K562 (cell line): ENCODE data around the gene CSNK1A1. TPM values are rescaled to one million over a fixed set of nuclear protein-coding genes. Genes with fewer than 3 reads are reported as not detected.

Experiments
- ATAC-seq: fragments of 200-7000 bp; cut with Tn5 transposase; 3 replicates; pipeline ENCODE4 v1.9.1; 2020; ENCODE audit warnings: moderate library complexity
- BruUV-seq: library from RNA; stranded (reverse); fragments of 400-500 nt; replicated peaks from 2 replicates; lab custom pipeline; 2021; lab: Mats Ljungman, UMichigan
- CTCF ChIA-PET: fragments of 300-600 bp; formaldehyde crosslinking; extraction: SDS; loops from one replicate; lab custom pipeline; 2021; ENCODE audit warnings: low intra/inter-chr PET ratio; lab: Yijun Ruan, JAX
- POLR2A ChIA-PET: fragments of 300-600, 350-650 bp; sonication (Branson Sonifier 250); formaldehyde crosslinking; extraction: SDS; loops from one replicate; lab custom pipeline; 2021; ENCODE audit warnings: antibody characterized with exemption, inconsistent platforms; lab: Yijun Ruan, JAX
- DNase-seq, 4 experiments: peaks; one replicate each; pipeline versions ENCODE4 v3.0.0 to v3.0.0-alpha.2; 2011 to 2018; ENCODE audit warnings: low spot score in 3 of 4, mixed read lengths in 3 of 4; ENCODE audit errors: extremely low read depth in 1 of 4
- FAIRE-seq: peaks from 2 replicates; lab custom pipeline; 2011; peaks lifted over from hg19 to GRCh38; lab: Jason Lieb, UNC
- H2AFZ ChIP-seq: 2 replicates; pipeline ENCODE4 v1.6.0; 2011; ENCODE audit warnings: low read depth, low read length, control low read depth, inconsistent platforms
- H3K27ac ChIP-seq: fragments of 200-600 bp; 3 replicates; pipeline ENCODE4 v1.8.0; 2011; ENCODE audit warnings: low read depth, mild to moderate bottlenecking, control low read depth, inconsistent platforms, low read length, moderate library complexity, mixed read lengths; ENCODE audit errors: extremely low read depth
- H3K27me3 ChIP-seq, 2 experiments: fragments of 300-600 bp in 1 of 2; 2 replicates in 1 of 2; 3 replicates in 1 of 2; pipeline versions ENCODE4 v1.6.0 to v1.8.0; 2011; ENCODE audit warnings: inconsistent platforms in 2 of 2, low read length in 2 of 2, mild to moderate bottlenecking in 1 of 2, mixed read lengths in 1 of 2, moderate library complexity in 1 of 2; ENCODE audit not compliant: control insufficient read depth in 2 of 2, insufficient read depth in 2 of 2
- H3K36me3 ChIP-seq: fragments of 300-600 bp; 3 replicates; pipeline ENCODE4 v1.8.0; 2011; ENCODE audit warnings: mild to moderate bottlenecking, low read length, inconsistent platforms; ENCODE audit not compliant: control insufficient read depth, insufficient read depth
- H3K4me1 ChIP-seq, 2 experiments: fragments of 200-600 bp in 1 of 2; replicated peaks in 1 of 2; 2 replicates in 1 of 2; 3 replicates in 1 of 2; pipeline versions ENCODE4 v1.5.1 to v1.8.0; 2011; ENCODE audit warnings: inconsistent platforms in 2 of 2, low read length in 2 of 2, mild to moderate bottlenecking in 1 of 2, mixed read lengths in 1 of 2, moderate library complexity in 1 of 2; ENCODE audit not compliant: control insufficient read depth in 2 of 2, insufficient read depth in 2 of 2
- H3K4me2 ChIP-seq: 2 replicates; pipeline ENCODE4 v1.6.1; 2011; ENCODE audit warnings: low read length, control low read depth, inconsistent platforms, mixed read lengths; ENCODE audit not compliant: insufficient read depth
- H3K4me3 ChIP-seq: fragments of 200-600 bp; sonication (generic), shearing (Covaris generic); 2 replicates; pipeline ENCODE4 v1.5.1; 2016; ENCODE audit warnings: control low read depth, inconsistent platforms
- H3K79me2 ChIP-seq: fragments of 200-600 bp; 3 replicates; pipeline ENCODE4 v1.8.0; 2011; ENCODE audit warnings: low read length, inconsistent platforms; ENCODE audit not compliant: control insufficient read depth, insufficient read depth
- H3K9ac ChIP-seq, 2 experiments: 2 replicates each; pipeline versions ENCODE4 v1.6.0 to v1.6.1; 2011; ENCODE audit warnings: low read depth in 2 of 2, low read length in 2 of 2, control low read depth in 1 of 2, inconsistent platforms in 1 of 2, mild to moderate bottlenecking in 1 of 2, mixed read lengths in 1 of 2; ENCODE audit not compliant: insufficient read depth in 1 of 2
- H3K9me1 ChIP-seq: one replicate; pipeline ENCODE4 v1.6.0; 2011; ENCODE audit warnings: inconsistent platforms, mild to moderate bottlenecking, low read length, moderate library complexity; ENCODE audit not compliant: control insufficient read depth, insufficient read depth
- H3K9me3 ChIP-seq: replicated peaks from 2 replicates; pipeline ENCODE4 v1.5.1; 2011; ENCODE audit warnings: low read depth, low read length, inconsistent platforms; ENCODE audit not compliant: control insufficient read depth, insufficient read depth
- H4K20me1 ChIP-seq: replicated peaks from 2 replicates; pipeline ENCODE4 v1.6.1; 2011; ENCODE audit warnings: low read length, inconsistent platforms, mixed read lengths; ENCODE audit not compliant: control insufficient read depth, insufficient read depth
- E2F4 ChIP-seq: sonication (generic); formaldehyde crosslinking; IDR thresholded peaks from 2 replicates; pipeline ENCODE4 v1.8.0; 2022; ENCODE audit warnings: mild to moderate bottlenecking, low read depth, missing genetic modification reagents
- ELF1 ChIP-seq: fragments of 200-800 bp; sonication (Bioruptor generic); IDR thresholded peaks from 2 replicates; pipeline ENCODE4 v1.6.1; 2016; ENCODE audit warnings: missing genetic modification characterization, missing compliant biosample characterization
- GTF2E2 ChIP-seq: fragments of 200-800 bp; sonication (Bioruptor generic); IDR thresholded peaks from 2 replicates; pipeline ENCODE4 v1.6.1; 2016; ENCODE audit warnings: missing genetic modification characterization, missing compliant biosample characterization
- MCM7 ChIP-seq, 2 experiments: fragments of 450-650 bp; IDR thresholded peaks; 2 replicates each; pipeline ENCODE4 v1.6.1; 2016 to 2018
- MTA3 ChIP-seq: fragments of 450-650 bp; formaldehyde crosslinking; IDR thresholded peaks from 2 replicates; pipeline ENCODE4 v1.6.1; 2017; ENCODE audit warnings: mild to moderate bottlenecking, borderline replicate concordance
- NR2C2 ChIP-seq, 2 experiments: fragments of 200-800 bp in 1 of 2; sonication (Bioruptor generic) in 1 of 2; sonication (generic) in 1 of 2; formaldehyde crosslinking in 1 of 2; IDR thresholded peaks; 2 replicates each; pipeline versions ENCODE4 v1.6.1 to v1.8.0; 2016 to 2022; ENCODE audit warnings: mild to moderate bottlenecking in 1 of 2, missing compliant biosample characterization in 1 of 2, missing genetic modification characterization in 1 of 2, missing genetic modification reagents in 1 of 2
- SETDB1 ChIP-seq: IDR thresholded peaks from one replicate; pipeline ENCODE4 v1.6.1; 2012; ENCODE audit warnings: low read length, control low read depth, inconsistent platforms
- SRF ChIP-seq, 2 experiments: fragments of 250-450, 450-650 bp in 1 of 2; sonication (Bioruptor Pico) in 1 of 2; sonication (generic) in 1 of 2; formaldehyde crosslinking; IDR thresholded peaks; 2 replicates each; pipeline versions ENCODE4 v1.5.0 to v1.5.1; 2020 to 2022; ENCODE audit warnings: mild to moderate bottlenecking in 1 of 2, missing genetic modification reagents in 1 of 2
- THRAP3 ChIP-seq: fragments of 450-650 bp; IDR thresholded peaks from 2 replicates; pipeline ENCODE4 v1.6.1; 2016; ENCODE audit warnings: mild to moderate bottlenecking, inconsistent platforms, borderline replicate concordance
- ZNF740 ChIP-seq, 3 experiments: fragments of 200-800 bp in 1 of 3; sonication (Bioruptor generic) in 1 of 3; sonication (generic) in 1 of 3; formaldehyde crosslinking in 1 of 3; IDR thresholded peaks; 2 replicates each; pipeline versions ENCODE4 v1.6.1 to v1.8.0; 2016 to 2022; ENCODE audit warnings: mild to moderate bottlenecking in 2 of 3, missing compliant biosample characterization in 2 of 3, missing genetic modification characterization in 2 of 3, missing genetic modification reagents in 1 of 3
- ZNF780A ChIP-seq: fragments of 250-450 bp; sonication (Bioruptor Pico); IDR thresholded peaks from 2 replicates; pipeline ENCODE4 v1.5.0; 2021; ENCODE audit warnings: mild to moderate bottlenecking
- ZNF830 ChIP-seq: fragments of 250-450 bp; sonication (Bioruptor Pico); IDR thresholded peaks from 2 replicates; pipeline ENCODE4 v1.5.0; 2021; ENCODE audit warnings: mild to moderate bottlenecking
- WGBS: fragments of 100-300 bp; shearing (Covaris generic); methylation state at CpG from one replicate; pipeline ENCODE4 v1.1.6; 2016; ENCODE audit warnings: low coverage, mixed read lengths; ENCODE audit not compliant: insufficient coverage; ENCODE audit errors: missing lambda C conversion rate; 5-methylcytosine and 5-hydroxymethylcytosine counted together
- in situ Hi-C: fragments of 300-500 bp; cut with MboI; formaldehyde crosslinking; loops from 4 replicates; pipeline ENCODE4 v1.15.0; 2018; ENCODE audit warnings: inconsistent platforms, mixed read lengths
- intact Hi-C: fragments of 100-400 bp; cut with micrococcal nuclease; formaldehyde crosslinking; loops from 2 replicates; pipeline ENCODE4 v1.14.2; 2022
- polyA plus RNA-seq, 8 experiments: library from polyadenylated mRNA; depleted of rRNA in 4 of 8; stranded (reverse) in 5 of 8; unstranded in 3 of 8; fragments of >200 nt; fragmentation: Nextera tagmentation in 2 of 8; fragmentation: Illumina TruSeq in 1 of 8; extraction: Ambion mirVana in 2 of 8; extraction: Trizol in 1 of 8; gene quantifications; 2 replicates each; pipeline versions ENCODE4 v1.2.1 to v1.2.3, GENCODE V29; 2011 to 2014; ENCODE audit warnings: inconsistent platforms in 1 of 8, missing spikeins in 1 of 8
- total RNA-seq, 7 experiments: library from RNA; depleted of rRNA in 6 of 7; stranded (reverse); fragments of >200 nt in 6 of 7; fragmentation: Illumina TruSeq in 2 of 7; extraction: Trizol in 2 of 7; gene quantifications; 2 replicates each; pipeline versions ENCODE4 v1.2.1 to v1.2.3, GENCODE V29; 2011 to 2021; ENCODE audit warnings: low replicate concordance in 1 of 7
- TF ChIP-seq, protein P1 (sequence below): fragments of 250-450 bp; sonication (Bioruptor Pico); IDR thresholded peaks from 2 replicates; pipeline ENCODE4 v1.5.0; 2022; ENCODE audit warnings: mild to moderate bottlenecking
- TF ChIP-seq, protein P2 (sequence below): IDR thresholded peaks from 3 replicates; pipeline ENCODE4 v1.6.1; 2011; ENCODE audit warnings: borderline replicate concordance, mild to moderate bottlenecking; ENCODE audit not compliant: insufficient read length, insufficient read depth

CSNK1A1 gene
- total and polyA plus RNA-seq, 9 of the 15 experiments (the other 6 are each of a cell fraction or from before 2014, with no cell fraction given), result 49.1 to 196 (median 154) TPM

GRCh38 chr5:149575131-149575530 lies 23.9 kb upstream of the CSNK1A1 start:
- Histone ChIP-seq H4K20me1 (no peaks in the 10 kb centered on the region), H3K79me2 (no peaks in the 10 kb centered on the region), H3K36me3 (no peaks in the 10 kb centered on the region), H3K9me3 (no peaks in the 10 kb centered on the region), H3K4me1 (no peaks in the 10 kb centered on the region), H2AFZ (no peak overlapping the region), H3K9me1 (no peaks in the 10 kb centered on the region), H3K4me2 (no peak overlapping the region), H3K9ac (no peak overlapping the region), H3K4me3 (no peak overlapping the region), H3K27ac (no peak overlapping the region), H3K27me3 (no peaks in the 10 kb centered on the region)
- TF ChIP-seq ZNF740 (CRISPR knock-in tag; IDR thresholded peaks at IDR 0.05) (no peak), ZNF740 (tag; IDR thresholded peaks at IDR 0.05) (no peak), MCM7 (IDR thresholded peaks at IDR 0.05) (no peak), MTA3 (no peak), ELF1 (tag) (no peak), NR2C2 (CRISPR knock-in tag; IDR thresholded peaks at IDR 0.05) (no peak), NR2C2 (tag; IDR thresholded peaks at IDR 0.05) (no peak), E2F4 (CRISPR knock-in tag) (no peak), SETDB1 (no peak), SRF (CRISPR knock-in tag; IDR thresholded peaks at IDR 0.05) (no peak), ZNF830 (CRISPR knock-in tag) (no peak), THRAP3 (no peak), GTF2E2 (no peak), ZNF780A (no peak)
- TF ChIP-seq, protein P1, sequence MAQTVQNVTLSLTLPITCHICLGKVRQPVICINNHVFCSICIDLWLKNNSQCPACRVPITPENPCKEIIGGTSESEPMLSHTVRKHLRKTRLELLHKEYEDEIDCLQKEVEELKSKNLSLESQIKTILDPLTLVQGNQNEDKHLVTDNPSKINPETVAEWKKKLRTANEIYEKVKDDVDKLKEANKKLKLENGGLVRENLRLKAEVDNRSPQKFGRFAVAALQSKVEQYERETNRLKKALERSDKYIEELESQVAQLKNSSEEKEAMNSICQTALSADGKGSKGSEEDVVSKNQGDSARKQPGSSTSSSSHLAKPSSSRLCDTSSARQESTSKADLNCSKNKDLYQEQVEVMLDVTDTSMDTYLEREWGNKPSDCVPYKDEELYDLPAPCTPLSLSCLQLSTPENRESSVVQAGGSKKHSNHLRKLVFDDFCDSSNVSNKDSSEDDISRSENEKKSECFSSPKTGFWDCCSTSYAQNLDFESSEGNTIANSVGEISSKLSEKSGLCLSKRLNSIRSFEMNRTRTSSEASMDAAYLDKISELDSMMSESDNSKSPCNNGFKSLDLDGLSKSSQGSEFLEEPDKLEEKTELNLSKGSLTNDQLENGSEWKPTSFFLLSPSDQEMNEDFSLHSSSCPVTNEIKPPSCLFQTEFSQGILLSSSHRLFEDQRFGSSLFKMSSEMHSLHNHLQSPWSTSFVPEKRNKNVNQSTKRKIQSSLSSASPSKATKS, result no peak
- TF ChIP-seq, protein P2, sequence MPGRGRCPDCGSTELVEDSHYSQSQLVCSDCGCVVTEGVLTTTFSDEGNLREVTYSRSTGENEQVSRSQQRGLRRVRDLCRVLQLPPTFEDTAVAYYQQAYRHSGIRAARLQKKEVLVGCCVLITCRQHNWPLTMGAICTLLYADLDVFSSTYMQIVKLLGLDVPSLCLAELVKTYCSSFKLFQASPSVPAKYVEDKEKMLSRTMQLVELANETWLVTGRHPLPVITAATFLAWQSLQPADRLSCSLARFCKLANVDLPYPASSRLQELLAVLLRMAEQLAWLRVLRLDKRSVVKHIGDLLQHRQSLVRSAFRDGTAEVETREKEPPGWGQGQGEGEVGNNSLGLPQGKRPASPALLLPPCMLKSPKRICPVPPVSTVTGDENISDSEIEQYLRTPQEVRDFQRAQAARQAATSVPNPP, result no peak
- FAIRE-seq, result no peak
- no peak for DNase-seq
- in situ Hi-C loops (no loop called here), intact Hi-C loops (no loop called here)
- ATAC-seq, result no peak
- ChIA-PET CTCF (no interaction called here), POLR2A (interaction anchor here (1.2 kb wide), 1 partner anchor 16 kb away, joined by 3 read pairs; no protein-coding TSS in a partner anchor)
- WGBS, result 4% methylated on average over 3 of the region's 3 CpGs
- BruUV-seq, result no TSS peak
